ENCODE measurements around the gene BORCS5. TPM values are rescaled to one million over a fixed set of nuclear protein-coding genes. Genes with fewer than 3 reads are reported as not detected.
"Not testable (repeated sequence)": the region's sequence is repeated elsewhere in the genome, so short reads cannot be mapped to it uniquely, and the experiment has no call there.

Gene BORCS5
- total RNA-seq, result 10 to 100 TPM in 1 of 2 donors, 1 to 10 TPM in 1; 7.4 to 10.5 TPM
- long read RNA-seq, partial matches to known transcripts, result 0 of 1 reads
- long read RNA-seq, other reads (novel, unspliced or antisense), result 0 of 1 reads

DNA sequence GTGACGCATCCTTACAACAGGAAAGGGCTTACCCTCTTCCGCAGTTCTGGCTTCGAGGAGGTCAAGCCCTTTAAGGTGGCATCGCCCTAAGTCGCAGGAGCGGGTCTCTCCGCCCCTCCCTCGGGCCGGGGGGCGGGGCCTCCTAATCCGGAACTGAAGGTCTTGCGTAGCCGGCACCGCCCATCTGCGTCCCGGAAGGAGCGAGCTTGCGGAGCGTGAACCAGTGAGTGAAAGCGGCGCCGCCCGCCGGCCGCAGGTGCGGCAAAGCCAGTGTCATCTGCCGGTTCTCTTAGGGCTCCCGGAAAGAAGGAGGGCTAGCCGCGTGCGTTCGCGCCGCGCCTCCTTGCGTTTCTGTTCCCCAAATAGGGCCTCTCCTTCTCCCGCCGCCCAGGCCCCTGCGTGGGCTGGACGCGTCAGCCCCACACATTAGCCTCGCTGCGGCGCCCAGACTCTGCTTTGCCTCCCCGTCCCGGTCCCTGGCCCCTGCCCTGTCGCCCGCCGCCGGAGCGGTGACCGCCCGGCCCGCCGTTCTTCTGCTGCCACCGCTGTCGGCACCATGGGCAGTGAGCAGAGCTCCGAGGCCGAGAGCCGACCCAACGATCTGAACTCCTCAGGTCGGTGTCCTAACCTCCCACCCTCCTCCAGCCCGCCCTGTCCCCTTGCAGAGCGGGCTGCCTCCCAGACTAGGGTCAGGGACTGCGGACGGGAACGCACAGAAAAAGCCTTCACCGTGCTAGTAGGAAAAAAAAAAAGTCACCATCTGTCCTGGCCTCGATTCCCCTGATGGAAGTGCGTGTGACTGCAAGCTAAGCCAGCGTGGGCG, at the start of gene BORCS5:
Gene BORCS5 (plus strand): TSS at position 183 of the 823 bp plus-strand sequence. CDS start 374 bp downstream, at position 557.
- intact Hi-C loops (cut with DNase I), result no loop called here
- peak; percentile 98 for DNase-seq
- peak; percentile 98 to 99 for ATAC-seq

DNA sequence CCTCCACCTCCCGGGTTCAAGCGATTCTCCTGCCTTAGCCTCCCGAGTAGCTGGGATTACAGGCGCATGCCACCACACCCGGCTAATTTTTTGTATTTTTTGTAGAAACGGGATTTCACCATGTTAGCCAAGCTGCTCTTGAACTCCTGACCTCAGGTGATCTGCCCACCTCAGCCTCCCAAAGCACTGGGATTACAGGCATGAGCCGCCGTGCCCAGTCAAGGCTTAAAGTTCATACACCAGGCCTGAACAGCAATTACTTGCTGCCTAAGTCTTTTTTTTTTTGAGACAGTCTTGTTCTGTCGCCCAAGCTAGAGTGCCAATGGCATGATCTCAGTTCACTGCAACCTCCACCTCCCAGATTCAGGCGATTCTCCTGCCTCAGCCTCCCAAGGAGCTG, 46.2 kb upstream of the BORCS5 start:
- DNase-seq; ATAC-seq; intact Hi-C loops (cut with DNase I): not testable (repeated sequence)

DNA sequence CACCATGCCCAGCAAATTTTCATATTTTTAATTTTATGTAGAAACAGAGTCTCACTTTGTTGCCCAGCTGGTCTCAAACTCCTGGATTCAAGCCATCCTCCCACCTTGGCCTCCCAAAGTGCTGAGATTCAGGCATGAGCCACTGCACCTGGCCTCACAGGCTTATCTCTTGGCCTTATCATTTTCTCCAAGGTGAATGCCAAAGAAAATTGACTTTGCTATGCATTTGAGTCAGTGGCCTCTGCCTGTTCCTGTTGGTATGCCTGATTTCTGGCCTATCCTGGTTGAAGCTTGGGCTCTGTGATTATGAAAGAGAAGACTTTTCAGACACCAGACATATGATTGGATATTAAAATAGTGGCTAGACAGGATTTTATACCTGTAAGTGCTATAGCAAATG, 41.0 kb upstream of the BORCS5 start:
- ATAC-seq, result no peak
- intact Hi-C loops (cut with DNase I), result no loop called here
- no peak for DNase-seq

DNA sequence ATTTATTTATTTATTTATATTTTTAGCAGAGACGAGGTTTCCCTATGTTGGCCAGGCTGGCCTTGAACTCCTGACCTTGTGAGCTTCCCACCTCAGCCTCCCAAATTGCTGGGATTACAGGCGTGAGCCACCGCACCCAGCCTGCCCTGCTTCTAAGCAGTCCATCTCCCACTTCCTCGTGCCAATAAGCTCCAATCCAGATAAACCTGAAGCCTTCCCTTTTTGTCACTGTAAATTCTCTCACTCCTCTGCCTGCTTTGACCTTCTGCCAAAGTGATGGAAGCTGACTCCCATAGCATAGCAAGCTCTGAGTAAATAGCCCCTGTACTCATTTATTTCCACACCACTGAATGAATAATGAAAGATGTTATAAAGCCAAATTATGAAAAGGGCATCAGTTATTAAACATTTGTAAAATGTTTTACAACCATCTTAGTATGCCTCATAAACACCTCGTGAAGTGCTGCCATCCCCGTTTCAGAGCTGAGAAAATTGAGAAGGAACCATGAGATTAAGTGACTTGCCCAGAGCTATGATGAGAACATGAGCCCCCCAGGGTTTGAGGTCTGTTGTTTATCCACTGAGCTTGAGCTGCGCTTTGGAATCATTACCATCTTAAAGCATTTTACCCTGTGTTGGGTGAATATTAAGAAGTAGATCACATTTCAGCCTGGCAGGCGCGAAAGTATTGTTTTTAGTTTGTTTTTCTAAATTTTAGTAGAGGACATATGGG, 37.3 kb upstream of the BORCS5 start:
- intact Hi-C loops (cut with DNase I), result loop anchor here in 1 of 2 donors (10.0 kb wide), 1 partner anchor 735 kb away; no protein-coding TSS in a partner anchor
- ATAC-seq, result peak in 1 of 2 donors; percentile 22
- DNase-seq, result no peak

DNA sequence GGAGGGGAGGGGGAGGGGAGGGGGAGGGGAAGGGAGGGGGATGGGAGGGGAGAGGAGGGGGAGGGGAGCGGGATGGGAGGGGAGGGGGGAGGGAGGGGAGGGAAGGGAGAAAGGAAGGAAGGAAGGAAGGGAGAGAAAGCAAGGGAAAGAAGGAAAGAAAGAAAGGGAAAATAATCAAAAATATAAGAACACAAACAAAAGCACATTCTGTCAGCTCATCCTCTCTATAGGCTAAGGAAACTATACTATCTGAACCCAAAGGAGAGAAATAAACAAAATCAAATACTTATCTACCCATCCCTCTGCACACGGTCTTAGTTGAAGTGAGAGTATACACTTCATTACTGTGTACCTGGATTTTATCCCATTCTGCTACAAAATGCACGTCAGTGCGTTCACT, 33.8 kb upstream of the BORCS5 start:
- ATAC-seq, result no peak
- DNase-seq, result no peak
- intact Hi-C loops (cut with DNase I), result loop anchor here in 1 of 2 donors (10.0 kb wide), 1 partner anchor 738 kb away; no protein-coding TSS in a partner anchor

DNA sequence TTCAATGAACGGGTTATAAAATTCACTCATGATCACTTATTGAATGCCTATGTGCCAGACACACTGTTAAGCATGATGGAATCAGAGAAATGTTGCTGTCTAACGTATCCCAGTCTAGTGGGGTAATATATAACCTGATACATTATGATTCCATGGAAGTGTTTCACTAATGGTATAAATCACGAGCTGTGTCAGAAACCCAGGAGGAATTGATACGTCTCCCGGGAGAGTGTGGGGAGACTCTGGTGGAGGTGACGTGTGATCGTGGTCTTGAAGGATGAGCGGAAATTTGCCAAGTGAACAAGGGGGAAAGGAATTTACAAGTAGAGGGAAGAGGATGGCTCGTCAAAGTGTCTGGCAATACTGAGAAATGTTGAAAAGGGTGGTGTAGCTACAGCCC, 33.3 kb upstream of the BORCS5 start:
- intact Hi-C loops (cut with DNase I), result loop anchor here in 1 of 2 donors (10.0 kb wide), 1 partner anchor 739 kb away; no protein-coding TSS in a partner anchor
- DNase-seq (no peak), ATAC-seq (no peak)

DNA sequence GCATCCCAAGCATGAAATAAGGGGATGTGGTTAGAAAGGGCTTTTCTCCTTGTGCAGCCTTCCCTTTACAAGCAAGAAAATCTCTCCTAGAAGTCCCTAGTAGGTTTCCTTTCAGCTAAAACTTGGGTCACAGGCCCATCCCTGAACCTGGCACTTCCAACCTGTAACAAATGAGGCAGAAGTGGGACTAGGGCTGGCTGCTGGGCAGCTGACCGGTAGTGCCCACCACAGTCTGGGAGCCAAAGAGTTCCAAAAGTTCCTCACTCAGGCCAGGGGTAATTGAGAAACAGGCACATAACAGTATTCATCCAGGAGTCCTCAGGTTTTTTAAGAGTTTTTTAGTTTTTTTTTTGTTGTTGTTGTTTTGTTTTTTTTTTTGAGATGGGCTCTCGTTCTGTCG, 30.6 kb upstream of the BORCS5 start:
- ATAC-seq (no peak), DNase-seq (no peak)
- intact Hi-C loops (cut with DNase I), result loop anchor here in 1 of 2 donors (2.0 to 10.0 kb wide), 2 partner anchors 243 to 741 kb away; no protein-coding TSS in a partner anchor

DNA sequence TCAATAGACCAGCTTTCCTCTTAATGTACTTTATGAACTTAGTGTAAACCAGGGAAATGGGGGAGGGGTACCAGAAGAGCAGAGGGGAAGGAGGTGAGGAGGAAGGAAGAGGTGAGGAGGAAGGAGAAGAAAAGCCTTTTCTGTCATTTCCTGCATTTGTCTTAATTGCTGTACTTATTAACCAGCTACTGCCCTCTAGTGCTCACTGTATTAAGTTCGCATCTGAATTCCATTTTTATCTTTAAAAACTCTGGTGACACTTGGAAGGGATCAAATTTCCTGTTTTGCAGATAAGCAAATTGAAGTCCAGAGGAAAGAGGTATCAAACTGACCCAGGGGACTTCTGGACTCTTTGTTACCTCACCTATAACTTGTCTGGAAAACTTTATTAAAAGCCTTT, 29.1 kb upstream of the BORCS5 start:
- intact Hi-C loops (cut with DNase I), result loop anchor here in 1 of 2 donors (2.0 to 10.0 kb wide), 2 partner anchors 245 to 743 kb away; no protein-coding TSS in a partner anchor
- ATAC-seq, result peak; percentile 27 to 47
- DNase-seq, result no peak

DNA sequence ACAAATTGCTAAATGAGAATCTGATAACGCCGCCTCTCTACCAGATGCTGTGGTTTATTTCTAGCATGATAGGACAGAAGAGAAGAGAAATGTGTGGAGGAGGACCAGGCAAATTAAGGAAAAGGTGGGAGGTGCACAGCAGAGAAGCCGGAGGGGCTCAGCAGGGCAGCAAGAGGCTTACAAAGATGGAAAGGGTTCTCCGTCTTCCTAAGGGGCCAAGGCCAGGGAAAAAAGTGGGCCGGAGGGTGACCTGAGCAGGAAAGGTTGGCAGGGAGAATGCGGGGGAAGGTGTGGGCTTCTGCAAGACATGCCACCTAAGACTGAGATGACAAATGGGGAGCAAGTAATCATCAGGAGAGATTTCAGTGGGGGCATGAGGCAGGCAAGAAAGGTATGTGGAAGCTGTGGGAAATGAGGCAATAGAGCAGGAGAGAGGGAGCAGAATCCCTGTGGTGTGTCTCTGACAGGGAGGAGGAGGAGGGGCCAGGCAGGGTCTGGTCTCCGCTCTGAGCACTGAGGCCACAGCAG, 25.6 kb upstream of the BORCS5 start:
- intact Hi-C loops (cut with DNase I), result loop anchor here in 1 of 2 donors (5.0 kb wide), 1 partner anchor 249 kb away; no protein-coding TSS in a partner anchor
- DNase-seq (no peak), ATAC-seq (no peak)

DNA sequence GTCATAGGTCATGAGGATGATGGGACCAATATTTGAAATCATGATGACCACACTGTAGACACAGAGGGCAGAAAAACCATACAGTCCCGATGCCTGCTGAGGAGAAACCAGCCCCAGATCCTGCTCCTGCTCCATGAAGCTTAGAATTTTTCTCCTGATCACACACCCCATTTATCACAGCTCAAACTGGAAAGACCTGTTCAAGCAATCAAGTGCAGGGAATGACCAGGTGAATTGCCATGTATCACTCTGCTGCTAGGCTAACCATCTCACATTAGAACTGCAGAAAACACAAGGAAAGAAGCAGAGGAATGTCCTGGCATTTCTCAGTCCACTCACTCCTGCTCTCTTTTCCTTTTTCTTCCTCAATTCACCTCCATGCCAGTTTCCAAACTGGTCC, 25.0 kb upstream of the BORCS5 start:
- DNase-seq (no peak), ATAC-seq (no peak)
- intact Hi-C loops (cut with DNase I), result loop anchor here in 1 of 2 donors (5.0 kb wide), 1 partner anchor 250 kb away; no protein-coding TSS in a partner anchor

DNA sequence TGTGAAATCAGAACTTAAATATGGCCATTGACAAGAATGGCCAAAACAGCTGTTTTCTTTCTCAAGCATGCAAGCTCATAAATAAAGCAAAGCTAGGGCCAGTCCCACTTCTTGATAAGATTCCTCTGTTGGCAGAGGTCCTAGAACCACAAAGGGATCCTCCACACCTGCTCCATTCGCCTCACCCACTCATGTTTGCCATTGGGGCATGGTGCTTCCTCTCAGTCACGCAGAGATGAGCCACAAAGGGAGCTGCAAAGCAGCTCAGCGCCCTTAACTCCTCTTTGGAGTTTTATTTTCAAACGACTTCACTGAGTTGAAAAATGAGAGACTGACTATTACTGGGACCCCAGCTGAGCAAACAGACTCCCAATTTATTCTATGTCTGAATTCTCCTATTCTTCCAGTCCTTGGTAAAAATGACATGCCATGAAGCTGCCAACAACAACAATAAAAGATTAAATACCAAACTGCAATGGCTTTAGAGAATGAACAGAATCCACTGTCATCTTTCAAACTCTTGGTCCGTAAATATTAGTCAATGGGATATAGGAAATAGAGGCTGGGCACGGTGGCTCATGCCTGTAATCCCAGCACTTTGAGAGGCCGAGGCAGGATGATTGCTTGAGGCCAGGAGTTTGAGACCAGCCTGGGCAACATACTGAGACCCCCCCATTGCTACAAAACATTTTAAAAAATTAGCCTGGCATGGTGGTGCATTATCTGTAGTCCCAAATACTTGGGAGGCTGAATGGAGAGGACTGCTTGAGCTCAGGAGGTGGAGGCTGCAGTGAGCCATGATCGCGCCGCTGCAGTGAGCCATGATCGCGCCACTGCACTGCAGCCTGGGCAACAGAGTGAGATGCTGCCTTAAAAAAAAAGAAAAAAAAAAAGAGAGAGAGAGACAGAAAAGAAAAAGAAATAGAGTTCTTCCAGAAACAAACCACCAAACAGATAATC, 23.2 kb upstream of the BORCS5 start:
- ATAC-seq (peak in 1 of 2 donors; percentile 62), DNase-seq (no peak)
- intact Hi-C loops (cut with DNase I), result loop anchor here (2.0 to 5.0 kb wide), 2 partner anchors 251 to 253 kb away; no protein-coding TSS in a partner anchor

DNA sequence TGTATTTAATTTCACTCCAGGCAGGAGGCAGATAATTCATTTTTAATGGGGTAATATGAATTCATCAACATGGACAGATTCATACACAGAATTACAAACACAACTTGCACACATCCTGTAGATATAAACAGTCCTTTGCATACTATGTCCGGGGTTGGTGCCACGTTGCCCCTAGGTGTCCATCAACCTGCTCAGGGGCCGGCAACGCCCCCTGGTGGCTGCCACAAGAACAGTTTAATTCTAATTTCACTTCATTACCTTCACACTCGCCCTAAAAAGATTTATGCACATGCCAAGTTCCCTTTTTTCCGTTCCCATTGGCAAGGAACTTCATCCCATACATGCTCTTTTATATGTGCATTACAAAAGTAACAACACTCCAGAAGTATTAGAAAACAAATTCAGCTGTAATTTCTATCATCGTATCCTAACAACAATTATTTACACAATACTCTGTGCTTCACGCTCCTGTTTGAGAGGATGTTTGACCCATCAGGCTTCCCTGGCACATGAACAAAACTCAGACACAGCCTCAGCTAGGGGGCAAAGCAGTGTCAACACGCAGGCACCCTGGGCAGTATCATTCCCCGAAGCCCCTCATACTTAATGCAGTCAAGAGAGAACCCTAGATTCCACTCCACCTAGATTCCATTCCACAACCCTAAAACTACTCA, 22.4 kb upstream of the BORCS5 start:
- peak; percentile 48 to 72 for ATAC-seq
- DNase-seq, result peak; percentile 50
- intact Hi-C loops (cut with DNase I), result loop anchor here (2.0 to 5.0 kb wide), 2 partner anchors 252 to 254 kb away; no protein-coding TSS in a partner anchor

DNA sequence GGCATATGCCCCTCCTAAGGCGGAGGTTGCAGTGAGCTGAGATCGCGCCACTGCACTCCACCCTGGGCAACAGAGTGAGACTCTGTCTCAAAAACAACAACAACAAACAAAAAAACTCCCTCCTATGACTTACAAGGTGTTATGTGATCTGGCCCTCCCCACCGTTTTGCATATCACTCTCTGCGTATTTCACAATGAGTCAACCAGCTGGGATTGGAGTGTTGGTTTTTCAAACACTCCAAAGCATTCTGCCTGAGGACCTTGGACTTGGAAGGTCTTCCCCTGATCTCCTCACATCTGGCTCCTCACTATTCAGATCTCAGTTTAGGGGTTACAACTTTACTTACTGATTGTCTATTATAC, 20.8 kb upstream of the BORCS5 start:
- intact Hi-C loops (cut with DNase I), result no loop called here
- ATAC-seq, result no peak
- no peak for DNase-seq

DNA sequence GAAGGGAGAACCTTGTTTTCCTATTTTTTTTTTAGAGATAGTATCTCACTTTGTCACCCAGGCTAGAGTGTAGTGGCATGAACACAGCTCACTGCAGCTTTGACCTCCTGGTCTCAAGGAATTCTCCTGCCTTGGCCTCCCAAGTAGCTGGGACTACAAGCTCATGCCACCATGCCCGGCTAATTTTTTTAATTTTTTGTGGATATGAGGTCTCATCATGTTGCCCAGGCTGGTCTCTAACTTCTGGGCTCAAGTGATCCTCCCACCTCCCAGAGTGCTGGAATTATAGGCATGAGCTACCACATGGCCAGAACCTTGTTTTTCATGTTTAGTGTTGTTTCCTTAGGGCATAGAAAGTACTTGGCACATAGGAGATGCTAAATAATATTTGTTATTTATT, 20.4 kb upstream of the BORCS5 start:
- intact Hi-C loops (cut with DNase I), result no loop called here
- ATAC-seq, result no peak
- no peak for DNase-seq

DNA sequence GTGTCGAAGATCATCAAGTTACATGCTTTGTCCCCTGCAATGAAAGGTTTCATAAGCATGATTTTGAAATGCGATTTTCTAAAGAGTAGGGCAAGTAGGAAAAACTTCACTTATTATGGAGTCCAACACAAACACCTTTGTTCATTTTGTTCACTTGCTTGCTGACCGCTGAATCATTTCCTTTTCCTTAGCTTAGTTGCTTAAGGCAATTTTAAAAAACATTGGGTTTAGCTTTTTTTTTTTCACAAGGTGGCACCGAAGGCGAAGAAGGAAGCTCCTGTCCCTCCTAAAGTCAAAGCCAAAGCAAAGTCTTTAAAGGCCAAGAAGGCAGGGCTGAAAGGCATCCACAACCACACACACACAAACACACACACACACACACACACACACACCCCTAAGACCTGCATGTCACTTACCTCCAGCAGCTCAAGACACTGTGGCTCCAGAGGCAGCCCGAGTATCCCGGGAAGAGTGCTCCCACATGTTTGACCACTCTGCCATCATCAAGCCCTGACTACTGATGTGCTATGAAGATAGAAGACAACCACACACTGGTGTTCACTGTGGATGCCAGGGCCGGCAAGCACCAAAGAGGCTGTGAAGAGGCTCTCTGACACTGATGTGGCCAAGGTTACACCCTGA, 18.2 kb upstream of the BORCS5 start:
- DNase-seq, result no peak
- no peak for ATAC-seq
- intact Hi-C loops (cut with DNase I), result no loop called here

DNA sequence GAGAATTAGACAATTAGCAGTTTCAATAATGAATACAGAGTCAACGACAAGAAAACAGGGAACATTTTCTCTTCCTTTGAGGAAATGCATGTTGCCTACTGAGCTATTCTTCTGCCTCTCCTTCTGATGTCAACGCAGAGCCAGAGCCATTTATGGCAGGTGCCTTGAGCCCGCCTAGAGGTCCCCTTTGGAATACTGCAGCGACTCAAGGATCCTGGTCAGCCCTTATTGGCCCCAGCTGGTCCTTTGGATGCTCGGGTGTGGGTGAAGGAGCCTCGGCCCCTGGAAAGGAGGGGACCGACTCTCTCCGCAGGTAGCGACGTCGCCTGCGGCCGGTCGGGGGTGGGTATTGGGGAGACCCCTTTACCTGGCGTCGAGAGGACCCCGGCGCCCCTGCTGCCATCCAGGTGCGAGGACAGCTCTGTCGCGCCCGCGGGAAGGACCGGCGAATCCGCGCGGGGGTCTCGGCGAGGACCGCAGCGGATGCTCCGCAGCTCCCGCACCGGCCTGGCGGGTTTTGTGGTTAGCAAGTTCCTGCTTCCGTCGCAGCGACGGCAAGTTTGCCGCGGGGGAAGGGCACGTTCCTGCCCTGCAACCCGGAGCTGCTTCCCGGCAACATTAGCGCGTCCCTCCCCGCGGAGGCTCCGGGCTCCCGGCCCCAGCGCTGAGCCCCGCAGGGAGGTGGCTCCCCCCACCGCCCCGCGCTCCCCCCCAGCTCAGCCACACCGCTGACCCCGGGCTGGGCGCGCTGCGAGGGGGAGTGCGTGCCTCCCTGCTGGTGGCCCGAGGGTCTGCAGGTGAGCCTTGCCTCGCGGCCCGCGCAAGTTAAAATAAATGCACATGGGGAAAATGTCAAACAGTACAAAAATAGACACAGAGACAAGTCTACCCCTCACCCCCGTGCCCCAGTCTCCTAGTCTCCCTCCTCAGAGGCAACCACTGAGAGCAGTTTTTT, 6.9 kb upstream of the BORCS5 start, which contains the start of gene MANSC1:
Gene MANSC1 (minus strand): TSS at position 532 of the 955 bp plus-strand sequence. CDS start 6,928 bp downstream, outside the sequence.
- ATAC-seq, result peak; percentile 92 to 95
- intact Hi-C loops (cut with DNase I), result no loop called here
- DNase-seq, result peak; percentile 81

Measured in left cardiac atrium (tissue), 4 donors.